IgD-negative memory B cell (primary cell): Measurements from ENCODE around the gene PTPRN. TPM values are rescaled to one million over a fixed set of nuclear protein-coding genes. Genes with fewer than 3 reads are reported as not detected.

Experiments used
- H3K27ac Mint-ChIP-seq, 3 donors: one replicate each; pipeline ENCODE4 v1.8.0; 2020 to 2022; ENCODE audit warnings: mild to moderate bottlenecking in 3 of 3, mixed read lengths in 3 of 3, moderate library complexity in 1 of 3
- H3K27me3 Mint-ChIP-seq: one replicate; pipeline ENCODE4 v1.8.0; 2021; ENCODE audit warnings: mixed read lengths
- H3K36me3 Mint-ChIP-seq: one replicate; pipeline ENCODE4 v1.8.0; 2020; ENCODE audit warnings: mild to moderate bottlenecking, mixed read lengths
- H3K4me1 Mint-ChIP-seq, 3 donors: one replicate each; pipeline ENCODE4 v1.8.0; 2020 to 2022; ENCODE audit warnings: mixed read lengths in 3 of 3, mild to moderate bottlenecking in 1 of 3
- H3K4me3 Mint-ChIP-seq, 4 donors: one replicate each; pipeline ENCODE4 v1.8.0; 2020 to 2022; ENCODE audit warnings: mild to moderate bottlenecking in 4 of 4, mixed read lengths in 4 of 4, moderate library complexity in 3 of 4
- H3K9me3 Mint-ChIP-seq, 3 donors: one replicate each; pipeline ENCODE4 v1.8.0; 2020 to 2021; ENCODE audit warnings: mixed read lengths in 3 of 3, mild to moderate bottlenecking in 1 of 3
- polyA plus RNA-seq: library from polyadenylated mRNA; unstranded; fragments of 300-500 nt; fragmentation: Illumina TruSeq; gene quantifications from one replicate; pipeline ENCODE4 v1.2.3, GENCODE V29; 2021

Gene PTPRN
- polyA plus RNA-seq = not detected

DNA sequence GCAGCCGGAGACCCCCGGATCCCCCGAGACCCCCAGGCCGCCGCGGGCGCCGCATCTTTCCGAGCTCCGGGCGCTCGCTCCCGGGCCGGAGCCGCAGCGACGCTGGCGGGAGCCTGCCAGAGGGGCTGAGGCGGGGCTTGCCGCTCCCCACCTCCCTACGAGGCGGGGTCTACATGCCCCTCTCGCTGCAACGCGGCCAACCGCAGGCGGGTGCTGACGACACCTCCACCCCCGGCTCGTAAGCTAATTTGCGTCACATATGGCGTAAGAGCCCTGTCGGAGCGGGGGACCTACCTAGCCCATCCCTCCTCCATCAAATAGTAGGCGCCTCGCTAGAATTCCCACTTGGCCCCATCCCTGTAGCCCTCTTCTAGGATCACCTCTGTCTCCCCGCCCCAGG is at the start of gene PTPRN:
TSS of gene PTPRN (minus strand) at position 124 of the 400 bp plus-strand sequence. CDS start at position 55, 69 bp downstream.
- H3K27ac Mint-ChIP-seq = peak within 1 kb of the TSS in 1 of 3 donors; percentile 84
- peaks cover 0 to 2% (median 0%) of the 10 kb centered on the region in 3 donors for H3K4me1 Mint-ChIP-seq
- H3K36me3 Mint-ChIP-seq = no peaks in the 10 kb centered on the region
- no peak within 1 kb of the TSS for H3K4me3 Mint-ChIP-seq
- peaks cover 43% of the 10 kb centered on the region for H3K27me3 Mint-ChIP-seq
- peaks cover 0 to 6% (median 1%) of the 10 kb centered on the region in 3 donors for H3K9me3 Mint-ChIP-seq

DNA sequence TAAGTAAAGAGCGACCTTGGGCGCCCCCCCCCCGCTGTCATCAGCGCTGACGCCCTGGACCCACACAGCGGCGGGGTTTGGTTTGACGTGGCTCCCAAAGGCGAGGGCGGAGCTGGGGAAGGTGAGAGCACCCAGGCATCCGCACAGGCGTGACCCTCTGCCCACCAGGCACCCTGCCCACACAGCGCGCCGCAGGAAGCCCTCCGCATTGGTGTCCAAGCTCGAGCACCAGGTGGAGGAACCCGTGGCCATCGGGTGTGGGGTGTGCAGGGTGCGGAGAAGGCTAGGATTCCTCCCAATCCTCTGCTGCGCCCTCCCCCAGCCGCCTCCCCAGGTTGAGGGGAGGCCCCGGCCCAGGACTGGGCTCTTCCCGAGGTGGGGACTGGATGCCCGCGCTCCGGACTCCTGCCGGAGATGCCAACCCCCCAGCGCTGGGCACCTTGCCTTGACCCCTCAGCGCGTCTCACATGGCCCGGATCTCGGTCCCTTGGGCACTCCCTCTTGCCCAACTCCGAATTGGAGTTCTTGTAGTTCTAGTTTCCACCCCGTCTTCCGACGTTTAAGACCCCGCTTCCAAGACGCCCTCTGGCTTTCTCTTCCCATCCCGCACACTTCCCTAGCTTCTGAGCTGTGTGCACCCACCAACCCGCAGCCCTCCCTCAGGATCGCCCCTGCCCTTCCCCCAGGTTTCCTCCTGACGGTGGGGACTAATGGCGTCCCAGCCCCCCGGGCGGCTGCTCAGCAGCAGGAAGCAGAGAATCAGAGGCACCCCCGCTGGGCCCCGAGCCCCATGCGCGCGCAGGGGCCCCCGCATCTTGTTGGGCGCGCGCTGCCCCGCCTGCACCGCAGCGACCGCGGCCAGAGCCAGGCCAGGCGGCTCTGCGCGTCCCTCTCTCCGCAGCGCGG is 49.2 kb upstream of the PTPRN start:
- H3K36me3 Mint-ChIP-seq = peaks cover 2% of the 10 kb centered on the region
- H3K4me1 Mint-ChIP-seq = peaks cover 0 to 1% (median 0%) of the 10 kb centered on the region in 3 donors
- H3K27ac Mint-ChIP-seq = no peak overlapping the region
- no peaks in the 10 kb centered on the region for H3K9me3 Mint-ChIP-seq
- H3K27me3 Mint-ChIP-seq = peaks cover 53% of the 10 kb centered on the region
- peak overlapping the region in 1 of 4 donors; percentile 65 for H3K4me3 Mint-ChIP-seq

DNA sequence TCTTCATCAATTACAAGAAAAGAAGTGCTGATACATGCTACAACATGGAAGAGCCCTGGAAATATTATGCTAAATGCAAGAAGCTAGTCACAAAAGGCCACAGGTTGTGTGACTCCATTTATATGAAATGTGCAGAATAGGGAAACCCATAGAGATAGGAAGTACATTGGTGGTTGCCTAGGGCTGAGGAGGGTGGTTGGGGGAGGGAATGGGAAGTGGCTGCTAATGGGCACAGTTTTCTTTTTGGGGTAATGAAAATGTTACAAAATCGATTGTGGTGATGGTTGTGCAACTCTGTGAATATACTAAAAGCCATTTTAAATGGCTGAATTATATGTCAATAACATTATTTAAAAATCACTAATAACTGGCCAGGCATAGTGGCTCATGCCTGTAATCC is 47.6 kb upstream of the PTPRN start:
- peaks cover 59% of the 10 kb centered on the region for H3K27me3 Mint-ChIP-seq
- peaks cover 0 to 1% (median 1%) of the 10 kb centered on the region in 3 donors for H3K4me1 Mint-ChIP-seq
- H3K4me3 Mint-ChIP-seq = no peak overlapping the region
- H3K9me3 Mint-ChIP-seq = no peaks in the 10 kb centered on the region
- H3K27ac Mint-ChIP-seq = no peak overlapping the region
- peaks cover 2% of the 10 kb centered on the region for H3K36me3 Mint-ChIP-seq

DNA sequence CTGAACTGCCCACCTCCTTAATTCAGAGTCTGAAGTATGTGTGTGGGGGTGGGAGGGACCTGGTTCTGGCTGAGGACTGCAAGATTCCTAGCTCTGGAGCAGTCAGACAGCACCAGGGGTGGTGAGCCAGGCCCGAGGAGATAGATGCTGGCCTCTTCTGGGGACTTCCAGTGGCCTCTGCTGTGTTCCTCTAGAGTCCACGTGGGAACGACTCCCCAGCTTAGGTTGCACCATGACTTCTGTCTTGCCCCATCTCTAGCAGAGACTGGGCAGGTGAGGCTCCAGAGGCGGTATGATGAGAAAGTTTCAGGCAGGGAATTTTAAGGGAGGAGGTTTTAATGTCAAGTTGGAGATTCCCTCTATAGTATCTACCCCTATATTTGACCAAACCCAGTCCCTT is 45.4 kb upstream of the PTPRN start:
- peaks cover 2% of the 10 kb centered on the region for H3K36me3 Mint-ChIP-seq
- H3K27me3 Mint-ChIP-seq = peaks cover 60% of the 10 kb centered on the region
- no peak overlapping the region for H3K4me3 Mint-ChIP-seq
- peaks cover 0 to 1% (median 1%) of the 10 kb centered on the region in 3 donors for H3K4me1 Mint-ChIP-seq
- no peaks in the 10 kb centered on the region for H3K9me3 Mint-ChIP-seq
- H3K27ac Mint-ChIP-seq = no peak overlapping the region

DNA sequence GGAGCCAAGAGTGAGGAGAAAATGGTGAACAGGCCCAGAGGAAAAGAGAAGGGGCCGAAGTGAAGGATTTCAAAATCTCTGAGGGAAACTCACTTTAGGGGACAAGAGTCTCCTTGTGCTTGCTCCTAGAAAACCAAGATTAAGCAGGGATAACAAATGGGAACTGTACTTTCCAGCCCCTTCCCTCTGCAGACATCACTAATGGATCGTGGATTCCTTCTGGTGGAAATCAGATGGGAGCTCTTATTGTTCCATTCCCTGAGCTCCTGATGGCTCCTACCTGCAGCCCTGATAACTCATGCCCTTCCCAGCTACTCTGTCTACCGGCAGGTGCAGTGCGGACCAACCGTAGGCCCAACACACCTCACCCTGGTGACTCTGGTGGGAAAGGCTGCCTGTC is 43.9 kb upstream of the PTPRN start:
- Mint-ChIP-seq H3K27me3 (peaks cover 55% of the 10 kb centered on the region), H3K27ac (no peak overlapping the region), H3K4me1 (peaks cover 0 to 1% (median 1%) of the 10 kb centered on the region in 3 donors), H3K9me3 (peaks cover 0 to 2% (median 0%) of the 10 kb centered on the region in 3 donors), H3K36me3 (no peaks in the 10 kb centered on the region), H3K4me3 (no peak overlapping the region)

DNA sequence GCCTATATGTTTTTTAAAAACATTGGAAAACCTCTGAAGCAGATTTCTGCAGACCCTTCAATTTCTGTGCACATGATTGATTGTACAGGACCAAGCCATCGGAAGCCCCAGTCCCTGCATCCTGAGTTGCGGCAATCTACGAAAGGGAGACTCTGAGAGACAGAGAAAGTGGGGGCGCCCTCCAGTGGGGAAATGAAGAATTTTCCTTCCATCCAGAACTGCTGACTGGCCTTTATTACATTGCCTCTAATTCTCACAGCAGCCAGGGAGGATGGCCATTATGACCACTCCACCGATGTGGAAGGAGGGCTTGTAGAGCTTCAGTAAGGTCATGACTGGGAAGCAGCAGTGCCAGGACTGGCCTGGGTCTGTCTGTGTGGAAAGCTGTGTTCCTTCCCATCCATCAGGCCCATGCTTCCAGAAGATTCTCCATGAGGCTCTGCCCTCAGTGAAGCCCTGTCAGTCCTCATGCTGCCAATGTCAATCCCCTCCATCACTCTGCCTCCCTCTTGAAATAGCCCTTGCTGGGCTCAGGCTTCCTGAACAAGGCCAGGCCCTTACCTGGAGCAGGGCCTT is 43.3 kb upstream of the PTPRN start:
- Mint-ChIP-seq H3K9me3 (peaks cover 0 to 2% (median 0%) of the 10 kb centered on the region in 3 donors), H3K4me3 (no peak overlapping the region), H3K27me3 (peaks cover 53% of the 10 kb centered on the region), H3K36me3 (peaks cover 2% of the 10 kb centered on the region), H3K4me1 (peaks cover 0 to 1% (median 1%) of the 10 kb centered on the region in 3 donors), H3K27ac (no peak overlapping the region)

DNA sequence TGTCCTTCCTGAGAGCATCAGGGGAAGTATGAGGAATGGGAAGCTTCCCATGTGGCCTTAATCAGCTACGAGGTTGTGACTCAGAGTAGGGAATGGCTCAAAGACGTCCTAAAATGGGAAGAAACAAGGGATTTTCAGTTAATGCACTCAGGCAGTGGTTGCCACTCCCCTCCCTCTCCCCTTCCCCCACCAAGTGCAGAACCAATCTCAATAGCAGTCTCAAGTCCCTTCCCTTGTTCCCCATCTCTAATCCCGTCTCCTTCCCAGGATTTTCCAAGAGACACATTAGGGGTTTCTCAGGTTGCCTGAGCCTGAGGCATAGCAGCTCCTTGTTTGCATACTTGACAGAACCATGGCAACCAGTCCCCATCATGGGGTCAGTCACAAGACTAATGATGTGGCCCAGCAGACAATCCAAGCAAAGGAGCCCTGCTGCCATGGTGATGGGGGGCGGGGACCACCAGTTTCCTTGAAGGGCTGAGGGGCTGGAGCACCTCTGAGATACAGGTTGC is 41.6 kb upstream of the PTPRN start:
- H3K4me1 Mint-ChIP-seq = peaks cover 0 to 1% (median 0%) of the 10 kb centered on the region in 3 donors
- H3K36me3 Mint-ChIP-seq = peaks cover 2% of the 10 kb centered on the region
- H3K9me3 Mint-ChIP-seq = peaks cover 0 to 2% (median 0%) of the 10 kb centered on the region in 3 donors
- H3K27me3 Mint-ChIP-seq = peaks cover 40% of the 10 kb centered on the region
- H3K27ac Mint-ChIP-seq = no peak overlapping the region
- no peak overlapping the region for H3K4me3 Mint-ChIP-seq

DNA sequence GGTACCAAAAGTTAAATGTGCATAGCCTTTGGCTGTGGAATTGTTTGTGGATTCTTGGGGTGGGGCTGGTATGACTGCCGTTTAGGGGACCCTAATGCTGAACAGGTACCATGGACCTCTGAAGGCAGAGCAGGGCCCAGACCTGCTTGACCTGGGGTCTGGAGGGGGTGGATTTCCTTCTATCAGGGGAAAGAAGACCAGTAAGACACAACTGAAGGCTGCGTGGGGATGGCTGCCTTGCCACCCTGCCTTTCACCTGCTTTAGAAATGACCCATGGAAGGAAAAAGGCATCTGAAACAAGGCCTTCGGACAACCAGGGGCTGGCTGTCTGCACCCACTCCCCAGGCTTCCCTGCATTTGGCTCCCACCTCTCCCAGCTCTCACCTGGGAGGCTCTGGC is 41.0 kb upstream of the PTPRN start:
- Mint-ChIP-seq H3K4me1 (peaks cover 2 to 4% (median 2%) of the 10 kb centered on the region in 3 donors), H3K4me3 (no peak overlapping the region), H3K36me3 (peaks cover 2% of the 10 kb centered on the region), H3K27ac (no peak overlapping the region), H3K9me3 (peaks cover 0 to 2% (median 0%) of the 10 kb centered on the region in 3 donors), H3K27me3 (peaks cover 35% of the 10 kb centered on the region)

DNA sequence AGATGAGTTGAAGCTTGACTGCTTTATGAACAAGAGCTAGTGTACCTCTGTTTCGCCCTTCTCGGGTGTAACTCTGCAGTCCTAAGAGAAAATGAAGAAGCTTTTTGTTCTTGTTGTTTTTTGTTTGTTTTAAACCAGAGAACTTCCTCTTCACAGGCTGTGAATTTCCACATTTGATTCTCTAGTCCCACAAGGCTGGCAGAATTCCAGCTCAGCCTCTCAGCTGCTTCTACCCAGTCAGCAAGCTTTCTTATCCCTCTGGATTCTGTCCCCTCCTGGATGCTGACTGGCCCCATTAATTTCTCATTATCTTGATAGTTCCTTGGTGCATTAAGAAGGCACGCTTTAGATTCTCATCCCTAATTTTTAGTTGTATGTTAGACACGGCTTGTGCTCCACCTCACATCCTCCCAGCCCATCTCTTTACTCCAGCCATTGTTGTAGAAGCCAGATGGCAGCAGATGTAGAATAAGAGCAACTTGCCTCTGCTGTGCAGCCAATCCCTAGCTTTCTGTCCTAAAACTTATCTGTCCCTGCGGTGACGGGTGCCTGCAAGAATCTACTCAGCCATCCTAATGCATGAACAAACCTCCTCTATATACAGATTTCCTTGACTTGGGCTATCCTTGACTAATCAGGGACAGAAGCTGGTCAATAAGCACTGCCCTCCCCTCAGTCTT is 35.7 kb upstream of the PTPRN start:
- Mint-ChIP-seq H3K4me1 (peaks cover 9 to 12% (median 11%) of the 10 kb centered on the region in 3 donors), H3K27ac (peak overlapping the region in 1 of 3 donors; percentile 34)

DNA sequence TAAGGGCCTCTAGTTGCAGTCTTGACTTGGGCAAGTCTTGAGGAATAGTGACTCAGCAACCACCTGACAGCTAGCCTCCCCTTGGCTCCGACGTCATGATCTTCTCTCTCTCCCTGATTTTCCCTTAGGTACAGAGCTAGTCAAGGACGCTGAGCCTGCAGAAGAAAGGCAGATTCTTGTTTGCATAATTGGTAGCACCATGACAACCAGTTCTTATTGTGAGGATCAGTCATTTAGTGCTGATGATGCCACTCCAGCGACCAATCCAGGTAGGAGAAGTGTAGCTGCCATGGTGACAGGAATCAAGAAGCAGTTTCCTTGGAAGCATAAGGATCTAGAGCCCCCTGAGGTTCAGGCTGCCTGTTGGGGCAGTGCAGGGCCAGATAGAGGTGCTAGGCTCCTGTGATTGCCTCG is 26.2 kb upstream of the PTPRN start:
- no peaks in the 10 kb centered on the region for H3K36me3 Mint-ChIP-seq
- H3K9me3 Mint-ChIP-seq = peaks cover 6 to 14% (median 14%) of the 10 kb centered on the region in 3 donors
- no peak overlapping the region for H3K27ac Mint-ChIP-seq
- H3K27me3 Mint-ChIP-seq = peaks cover 31% of the 10 kb centered on the region
- H3K4me1 Mint-ChIP-seq = no peaks in the 10 kb centered on the region
- no peak overlapping the region for H3K4me3 Mint-ChIP-seq

More for the DNA sequence above, 35.7 kb upstream of the PTPRN start:
- Mint-ChIP-seq H3K36me3 (peaks cover 2% of the 10 kb centered on the region), H3K4me3 (peak overlapping the region in 2 of 4 donors; percentile 30 to 78), H3K27me3 (peaks cover 8% of the 10 kb centered on the region), H3K9me3 (peaks cover 0 to 2% (median 0%) of the 10 kb centered on the region in 3 donors)

DNA sequence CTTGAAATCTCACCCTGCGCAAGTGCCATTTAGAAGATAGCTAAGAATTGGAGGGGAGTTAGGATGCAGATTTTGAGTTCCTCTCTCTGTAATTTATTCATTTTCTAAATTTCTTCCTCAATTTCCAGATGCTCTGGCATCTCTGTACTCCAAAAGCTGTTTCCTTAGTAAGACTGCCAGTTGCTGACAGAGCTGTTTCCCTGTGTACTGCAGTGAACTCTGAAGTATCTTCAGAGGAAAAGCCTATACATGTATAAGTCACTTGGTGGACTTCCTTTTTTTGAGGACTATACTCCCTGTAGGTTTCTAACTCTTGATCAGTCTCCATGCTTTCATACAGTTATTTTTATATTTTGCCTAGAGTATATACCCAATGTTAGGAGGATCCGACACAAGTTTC is 24.9 kb upstream of the PTPRN start:
- no peak overlapping the region for H3K4me3 Mint-ChIP-seq
- no peaks in the 10 kb centered on the region for H3K36me3 Mint-ChIP-seq
- peaks cover 37% of the 10 kb centered on the region for H3K27me3 Mint-ChIP-seq
- peaks cover 6 to 14% (median 14%) of the 10 kb centered on the region in 3 donors for H3K9me3 Mint-ChIP-seq
- no peak overlapping the region for H3K27ac Mint-ChIP-seq
- no peaks in the 10 kb centered on the region for H3K4me1 Mint-ChIP-seq

DNA sequence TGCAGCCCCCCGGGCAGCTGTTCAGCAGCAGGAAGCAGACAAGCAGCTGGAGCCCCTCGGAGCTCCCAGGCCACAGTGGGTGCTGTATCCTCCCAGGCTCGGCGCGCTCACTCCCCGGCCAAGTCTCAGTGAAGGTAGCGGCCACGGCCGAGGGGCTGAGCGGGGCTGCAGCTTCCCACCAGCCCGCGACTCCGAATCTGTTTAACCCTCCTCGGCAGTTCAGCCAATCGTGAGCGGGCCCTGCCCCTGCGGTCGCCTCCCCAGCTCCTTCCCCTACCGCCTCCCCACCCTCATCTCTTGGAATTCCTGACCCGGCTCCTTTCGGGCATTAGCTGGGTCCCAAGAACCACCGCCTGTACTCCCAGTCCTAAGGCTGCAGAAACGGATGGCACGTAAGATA is 23.3 kb upstream of the PTPRN start, which contains the start of gene RESP18:
TSS of gene RESP18 (minus strand) at position 203 of the 400 bp plus-strand sequence.
- H3K36me3 Mint-ChIP-seq = no peaks in the 10 kb centered on the region
- H3K9me3 Mint-ChIP-seq = peaks cover 6 to 14% (median 14%) of the 10 kb centered on the region in 3 donors
- H3K4me3 Mint-ChIP-seq = peak within 1 kb of the TSS in 1 of 4 donors; percentile 72
- no peak within 1 kb of the TSS for H3K27ac Mint-ChIP-seq
- H3K4me1 Mint-ChIP-seq = no peaks in the 10 kb centered on the region
- peaks cover 44% of the 10 kb centered on the region for H3K27me3 Mint-ChIP-seq

DNA sequence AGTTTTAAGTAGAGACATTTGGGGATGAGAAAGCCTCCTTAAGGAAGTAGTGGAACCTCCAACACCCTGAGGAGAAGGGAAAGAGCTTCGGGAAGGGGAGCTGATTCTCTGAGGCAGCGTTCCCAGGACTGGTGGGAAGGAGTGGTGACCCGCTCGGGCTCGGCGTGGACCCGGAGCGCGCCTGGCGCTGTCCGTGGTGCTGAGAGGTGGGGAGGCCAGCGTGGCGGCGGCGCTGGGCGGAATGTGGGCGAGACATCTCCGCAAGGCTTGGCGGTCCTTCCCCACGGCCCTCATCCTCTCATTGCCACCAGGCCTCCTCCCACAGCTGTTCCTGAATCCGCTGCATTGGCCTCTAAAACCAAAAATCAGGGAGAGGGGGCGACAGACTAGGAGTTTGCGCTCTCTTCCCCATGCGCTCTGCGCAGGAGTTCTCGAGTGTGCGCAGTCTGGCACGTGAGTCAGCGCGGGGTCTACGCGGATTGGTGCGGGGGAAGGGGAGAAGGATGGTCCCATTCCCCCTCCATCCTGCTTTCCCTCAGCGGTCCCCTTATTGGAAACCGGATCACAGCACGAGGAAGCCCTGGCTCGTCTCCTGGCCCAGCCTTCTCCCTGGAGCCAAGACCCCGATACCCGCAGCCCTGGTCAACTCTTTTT is 22.5 kb upstream of the PTPRN start:
- Mint-ChIP-seq H3K27me3 (peaks cover 41% of the 10 kb centered on the region), H3K4me3 (no peak overlapping the region), H3K27ac (no peak overlapping the region), H3K9me3 (peaks cover 5 to 14% (median 13%) of the 10 kb centered on the region in 3 donors), H3K36me3 (no peaks in the 10 kb centered on the region), H3K4me1 (no peaks in the 10 kb centered on the region)

DNA sequence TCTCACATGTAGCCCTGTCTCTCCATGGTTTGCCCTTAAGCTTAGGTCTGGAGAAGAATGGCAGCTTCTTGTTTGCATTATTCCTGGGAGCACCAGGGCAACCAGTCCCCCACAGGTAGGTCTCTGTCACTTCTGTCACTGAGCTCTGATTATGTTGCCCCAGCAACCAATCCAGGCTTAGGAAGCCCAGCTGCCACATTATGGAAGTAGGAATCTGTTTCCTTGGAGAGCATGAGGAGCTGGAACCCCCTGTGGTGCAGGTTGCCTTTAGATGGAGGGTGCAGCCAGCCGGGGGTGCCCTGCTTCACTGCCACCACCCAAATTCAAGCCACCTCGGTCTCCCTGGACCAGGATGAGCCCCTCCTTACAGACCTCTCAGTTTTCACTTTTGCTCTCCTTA is 18.5 kb upstream of the PTPRN start:
- Mint-ChIP-seq H3K4me3 (no peak overlapping the region), H3K36me3 (no peaks in the 10 kb centered on the region), H3K27me3 (peaks cover 42% of the 10 kb centered on the region), H3K27ac (no peak overlapping the region), H3K4me1 (no peaks in the 10 kb centered on the region), H3K9me3 (peaks cover 0 to 4% (median 3%) of the 10 kb centered on the region in 3 donors)
